GM21529 (cell line): ENCODE results near the gene FGF9.

Experiments
- ATAC-seq: cut with Tn5 transposase; IDR thresholded peaks from one replicate; pipeline ENCODE4 v1.9.1; 2021; ENCODE audit not compliant: unreplicated experiment

The FGF9 gene

GRCh38 chr13:21703846-21704245 is 33.0 kb downstream of the FGF9 start:
- no peak for ATAC-seq

GRCh38 chr13:21707586-21707985 is 36.7 kb downstream of the FGF9 start:
- ATAC-seq, result no peak

GRCh38 chr13:21709697-21710096 is 38.8 kb downstream of the FGF9 start:
- ATAC-seq, result no peak

- ATAC-seq, result no peak
These were observed 39.3 kb downstream of the FGF9 start for GRCh38 chr13:21710163-21710562.

GRCh38 chr13:21717817-21718216 is 46.9 kb downstream of the FGF9 start:
- ATAC-seq, result no peak

- no peak for ATAC-seq
These were observed 48.6 kb downstream of the FGF9 start for GRCh38 chr13:21719463-21719862.

- no peak for ATAC-seq
These were observed 53.1 kb downstream of the FGF9 start for GRCh38 chr13:21723807-21724505.

GRCh38 chr13:21730186-21730880 is 59.5 kb downstream of the FGF9 start:
- no peak for ATAC-seq

GRCh38 chr13:21733475-21734263 is 62.8 kb downstream of the FGF9 start:
- no peak for ATAC-seq

GRCh38 chr13:21734961-21735360 is 64.1 kb downstream of the FGF9 start:
- ATAC-seq, result no peak

- no peak for ATAC-seq
These were observed 65.0 kb downstream of the FGF9 start for GRCh38 chr13:21735701-21736401.

GRCh38 chr13:21736926-21737325 is 66.1 kb downstream of the FGF9 start:
- ATAC-seq, result no peak

- ATAC-seq, result no peak
These were observed 67.8 kb downstream of the FGF9 start for GRCh38 chr13:21738630-21739029.

- ATAC-seq, result no peak
These were observed 68.9 kb downstream of the FGF9 start for GRCh38 chr13:21739771-21740170.

GRCh38 chr13:21741396-21741979 is 70.6 kb downstream of the FGF9 start:
- no peak for ATAC-seq

- ATAC-seq, result no peak
These were observed 71.2 kb downstream of the FGF9 start for GRCh38 chr13:21742096-21742495.

- no peak for ATAC-seq
These were observed 73.3 kb downstream of the FGF9 start for GRCh38 chr13:21744149-21744548.

- ATAC-seq, result no peak
These were observed 74.4 kb downstream of the FGF9 start for GRCh38 chr13:21745307-21745706.

- ATAC-seq, result no peak
These were observed 76.6 kb downstream of the FGF9 start for GRCh38 chr13:21747456-21747855.

- no peak for ATAC-seq
These were observed 77.3 kb downstream of the FGF9 start for GRCh38 chr13:21748166-21748565.

GRCh38 chr13:21749410-21749809 is 78.5 kb downstream of the FGF9 start:
- ATAC-seq, result no peak
